A673 (cell line): ENCODE measurements around the gene COG8. TPM values are rescaled to one million over a fixed set of nuclear protein-coding genes. Genes with fewer than 3 reads are reported as not detected.
"Not testable (repeated sequence)": the region's sequence is repeated elsewhere in the genome, so short reads cannot be mapped to it uniquely, and the experiment has no call there.

ENCODE experiments used
- BruUV-seq: library from RNA; stranded (reverse); fragments of 400-500 nt; replicated peaks from 2 replicates; lab custom pipeline; 2021; lab: Mats Ljungman, UMichigan
- CTCF ChIA-PET: fragments of 300-600 bp; sonication (Branson Sonifier 250); formaldehyde crosslinking; loops from one replicate; lab custom pipeline; 2022; ENCODE audit warnings: antibody characterized with exemption; lab: Charles Lee
- POLR2A ChIA-PET: fragments of 300-600 bp; sonication (Branson Sonifier 250); formaldehyde crosslinking; loops from one replicate; lab custom pipeline; 2022; ENCODE audit warnings: antibody characterized with exemption; ENCODE audit not compliant: low non-redundant PET; lab: Charles Lee
- DNase-seq: peaks from one replicate; pipeline ENCODE4 v3.0.0-alpha.2; 2015; ENCODE audit warnings: low spot score
- H3K27ac ChIP-seq: fragments of 200-600 bp; sonication (generic); 2 replicates; pipeline ENCODE4 v1.5.1; 2016; ENCODE audit warnings: mixed run types, low read depth, mild to moderate bottlenecking, mixed read lengths, antibody characterized with exemption, low read length; ENCODE audit not compliant: poor library complexity, severe bottlenecking
- H3K27me3 ChIP-seq: fragments of 200-600 bp; sonication (generic); replicated peaks from 2 replicates; pipeline ENCODE4 v1.6.1; 2017; ENCODE audit warnings: mixed run types, low read depth, mild to moderate bottlenecking, mixed read lengths, antibody characterized with exemption, low read length; ENCODE audit not compliant: insufficient read depth, poor library complexity
- H3K36me3 ChIP-seq: fragments of 200-600 bp; sonication (generic); 2 replicates; pipeline ENCODE4 v1.6.1; 2016; ENCODE audit warnings: mixed run types, mild to moderate bottlenecking, mixed read lengths, antibody characterized with exemption, low read length; ENCODE audit not compliant: insufficient read depth, poor library complexity, severe bottlenecking
- H3K4me1 ChIP-seq: fragments of 200-600 bp; sonication (generic); 2 replicates; pipeline ENCODE4 v1.6.1; 2017; ENCODE audit warnings: mixed run types, mild to moderate bottlenecking, mixed read lengths, antibody characterized with exemption, low read length; ENCODE audit not compliant: insufficient read depth, poor library complexity, severe bottlenecking
- H3K4me3 ChIP-seq: fragments of 200-600 bp; sonication (generic); 2 replicates; pipeline ENCODE4 v1.5.1; 2016; ENCODE audit warnings: low read depth, mixed run types, mild to moderate bottlenecking, mixed read lengths, low read length; ENCODE audit not compliant: poor library complexity, severe bottlenecking
- H3K9me3 ChIP-seq: fragments of 200-600 bp; sonication (generic); 2 replicates; pipeline ENCODE4 v1.6.1; 2016; ENCODE audit warnings: mixed run types, low read depth, mild to moderate bottlenecking, mixed read lengths, antibody characterized with exemption, low read length; ENCODE audit not compliant: poor library complexity, severe bottlenecking
- EZH2 ChIP-seq: fragments of 200-600 bp; sonication (generic); IDR thresholded peaks from 2 replicates; pipeline ENCODE4 v1.6.1; 2017; ENCODE audit warnings: borderline replicate concordance, low read depth, mild to moderate bottlenecking, mixed read lengths, antibody characterized with exemption, low read length; ENCODE audit not compliant: poor library complexity, severe bottlenecking
- intact Hi-C: fragments of 100-400 bp; cut with micrococcal nuclease; formaldehyde crosslinking; loops from one replicate; pipeline ENCODE4 v1.10.0; 2022; ENCODE audit not compliant: unreplicated experiment
- total RNA-seq: library from RNA; stranded (reverse); gene quantifications from 2 replicates; pipeline ENCODE4 v1.2.3, GENCODE V29; 2021
- TF ChIP-seq, protein P1 (sequence below): fragments of 300-800, 200-600 bp; sonication (generic); conservative IDR thresholded peaks from 2 replicates; pipeline ENCODE4 v1.5.1; 2017; ENCODE audit warnings: low read depth, mild to moderate bottlenecking, antibody characterized with exemption, low read length, moderate library complexity, mixed read lengths

The COG8 gene
- total RNA-seq, 1 experiment from 2014 or later: 47.6 TPM

- CTCF ChIA-PET: no interaction called here
- Histone ChIP-seq H3K4me1 (no peaks in the 10 kb centered on the region), H3K4me3 (no peak overlapping the region), H3K27me3 (no peaks in the 10 kb centered on the region), H3K27ac (no peak overlapping the region), H3K36me3 (peaks cover 38% of the 10 kb centered on the region), H3K9me3 (no peaks in the 10 kb centered on the region)
- TF ChIP-seq EZH2: no peak
- TF ChIP-seq, protein P1, sequence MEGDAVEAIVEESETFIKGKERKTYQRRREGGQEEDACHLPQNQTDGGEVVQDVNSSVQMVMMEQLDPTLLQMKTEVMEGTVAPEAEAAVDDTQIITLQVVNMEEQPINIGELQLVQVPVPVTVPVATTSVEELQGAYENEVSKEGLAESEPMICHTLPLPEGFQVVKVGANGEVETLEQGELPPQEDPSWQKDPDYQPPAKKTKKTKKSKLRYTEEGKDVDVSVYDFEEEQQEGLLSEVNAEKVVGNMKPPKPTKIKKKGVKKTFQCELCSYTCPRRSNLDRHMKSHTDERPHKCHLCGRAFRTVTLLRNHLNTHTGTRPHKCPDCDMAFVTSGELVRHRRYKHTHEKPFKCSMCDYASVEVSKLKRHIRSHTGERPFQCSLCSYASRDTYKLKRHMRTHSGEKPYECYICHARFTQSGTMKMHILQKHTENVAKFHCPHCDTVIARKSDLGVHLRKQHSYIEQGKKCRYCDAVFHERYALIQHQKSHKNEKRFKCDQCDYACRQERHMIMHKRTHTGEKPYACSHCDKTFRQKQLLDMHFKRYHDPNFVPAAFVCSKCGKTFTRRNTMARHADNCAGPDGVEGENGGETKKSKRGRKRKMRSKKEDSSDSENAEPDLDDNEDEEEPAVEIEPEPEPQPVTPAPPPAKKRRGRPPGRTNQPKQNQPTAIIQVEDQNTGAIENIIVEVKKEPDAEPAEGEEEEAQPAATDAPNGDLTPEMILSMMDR: no peak
- BruUV-seq: no TSS peak
- intact Hi-C loops: no loop called here
- POLR2A ChIA-PET: no interaction called here
- DNase-seq: no peak
Measured at GRCh38 chr16:69363281-69363717, 23.9 kb upstream of the COG8 start.

DNA sequence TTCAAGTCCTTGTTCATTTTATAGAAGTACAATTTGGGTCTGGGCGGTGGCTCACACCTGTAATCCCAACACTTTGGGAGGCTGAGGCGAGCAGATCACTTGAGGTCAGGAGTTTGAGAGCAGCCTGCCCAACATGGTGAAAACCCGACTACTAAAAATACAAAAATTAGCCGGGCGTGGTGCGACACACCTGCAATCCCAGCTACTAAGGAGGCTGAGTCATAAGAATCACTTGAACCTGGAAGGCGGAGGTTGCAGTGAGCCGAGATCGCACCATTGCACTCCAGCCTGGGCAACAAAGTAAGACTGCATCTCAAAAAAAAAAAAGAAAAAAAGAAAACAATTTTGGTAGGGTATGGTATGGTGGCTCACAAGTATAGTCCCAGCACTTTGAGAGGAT is 20.7 kb upstream of the COG8 start:
- H3K4me3 ChIP-seq, POLR2A ChIA-PET, CTCF ChIA-PET, DNase-seq, H3K27ac ChIP-seq, H3K9me3 ChIP-seq, BruUV-seq, intact Hi-C loops, H3K27me3 ChIP-seq, H3K4me1 ChIP-seq: not testable (repeated sequence)
- H3K36me3 ChIP-seq: peaks cover 16% of the 10 kb centered on the region

- TF ChIP-seq, protein P1: no peak
- TF ChIP-seq EZH2: no peak
- ChIA-PET POLR2A (no interaction called here), CTCF (no interaction called here)
- no peak within 1 kb of the TSS for H3K27ac ChIP-seq
- no peaks in the 10 kb centered on the region for H3K4me1 ChIP-seq
- no TSS peak for BruUV-seq
- no peaks in the 10 kb centered on the region for H3K27me3 ChIP-seq
- DNase-seq: no peak
- no peaks in the 10 kb centered on the region for H3K36me3 ChIP-seq
- H3K9me3 ChIP-seq: no peaks in the 10 kb centered on the region
- H3K4me3 ChIP-seq: no peak within 1 kb of the TSS
- intact Hi-C loops: no loop called here
Measured at GRCh38 chr16:69351309-69352027, 12.1 kb upstream of the COG8 start, which contains the start of gene TMED6. TMED6 (minus strand) TSS chr16:69351786; CDS start chr16:69351753, 33 bp downstream.
